Muscle layer of colon (tissue), 2 donors: ENCODE data around the gene RALY.

Source experiments
- H3K27ac ChIP-seq: one replicate; pipeline ENCODE4 v1.7.0; 2013; ENCODE audit warnings: low read depth, mild to moderate bottlenecking, low read length, moderate library complexity
- H3K27me3 ChIP-seq, 2 donors: one replicate each; pipeline ENCODE4 v1.7.0; 2013; ENCODE audit warnings: low read length in 2 of 2, mild to moderate bottlenecking in 2 of 2; ENCODE audit not compliant: insufficient read depth in 2 of 2, control insufficient read depth in 1 of 2
- H3K36me3 ChIP-seq: one replicate; pipeline ENCODE4 v1.7.0; 2013; ENCODE audit warnings: mild to moderate bottlenecking, low read length; ENCODE audit not compliant: insufficient read depth
- H3K4me1 ChIP-seq: one replicate; pipeline ENCODE4 v1.7.0; 2013; ENCODE audit warnings: mild to moderate bottlenecking, low read length; ENCODE audit not compliant: insufficient read depth
- H3K4me3 ChIP-seq, 2 donors: one replicate each; pipeline ENCODE4 v1.7.0; 2013; ENCODE audit warnings: low read length in 2 of 2, low read depth in 1 of 2, mild to moderate bottlenecking in 1 of 2, moderate library complexity in 1 of 2
- H3K9ac ChIP-seq: one replicate; pipeline ENCODE4 v1.7.0; 2013; ENCODE audit warnings: low read length
- H3K9me3 ChIP-seq: one replicate; pipeline ENCODE4 v1.7.0; 2013; ENCODE audit warnings: mild to moderate bottlenecking, low read length
- donor health status: abdominal sarcoma.
- donor health status: Adenocarcinoma of cecum.

RALY gene

DNA sequence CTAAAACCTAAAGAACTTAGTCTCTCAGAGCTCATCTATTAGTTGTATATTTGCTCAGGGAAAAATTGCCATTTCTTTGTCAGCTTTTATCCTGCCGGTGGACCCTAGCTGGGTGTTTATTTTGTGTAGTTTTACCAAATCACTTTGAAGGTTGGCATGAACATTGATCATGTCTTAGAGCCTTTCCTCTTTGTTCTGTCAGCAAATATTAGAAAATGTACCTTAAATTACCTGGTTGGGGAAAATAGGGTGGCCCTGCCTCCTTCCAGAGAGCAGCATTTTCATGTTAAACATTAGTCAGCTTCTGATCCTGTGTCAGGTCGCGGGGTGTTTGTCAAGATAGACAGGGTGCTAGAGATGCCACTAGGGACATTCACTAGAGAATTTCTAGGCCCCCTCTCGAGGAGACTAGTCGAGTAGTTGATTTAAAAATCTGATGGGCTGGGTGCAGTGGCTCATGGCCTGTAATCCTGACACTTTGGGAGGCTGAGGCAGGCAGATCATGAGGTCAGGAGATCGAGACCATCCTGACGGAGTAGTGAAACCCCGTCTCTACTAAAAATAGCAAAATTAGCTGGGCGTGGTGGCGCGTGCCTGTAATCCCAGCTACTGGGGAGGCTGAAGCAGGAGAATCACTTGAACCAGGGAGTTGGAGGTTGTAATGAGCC, 11.2 kb downstream of the RALY start:
- Histone ChIP-seq H3K36me3 (no peaks in the 10 kb centered on the region), H3K4me1 (peaks cover 24% of the 10 kb centered on the region), H3K4me3 (no peak overlapping the region), H3K9me3 (no peaks in the 10 kb centered on the region), H3K27me3 (no peaks in the 10 kb centered on the region), H3K27ac (no peak overlapping the region), H3K9ac (no peak overlapping the region)

DNA sequence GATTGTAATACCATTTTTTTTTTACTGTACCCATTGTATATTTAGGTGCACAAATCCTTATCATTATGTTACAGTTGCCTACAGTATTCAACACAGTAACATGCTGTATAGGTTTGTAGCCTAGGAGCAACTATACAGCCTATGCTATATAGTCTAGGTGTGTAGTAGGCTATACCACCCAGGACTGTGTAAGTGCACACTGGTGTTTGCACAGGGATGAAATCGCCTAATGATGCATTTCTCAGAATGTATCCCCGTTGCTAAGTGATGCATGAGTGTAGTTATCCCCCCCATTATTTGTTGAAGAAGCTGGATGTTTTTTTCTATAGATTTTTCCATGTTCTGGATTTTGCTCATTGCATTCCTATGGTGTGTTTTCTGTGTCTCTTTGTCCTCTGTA, 12.9 kb downstream of the RALY start:
- H3K4me3 ChIP-seq, result no peak overlapping the region
- no peaks in the 10 kb centered on the region for H3K27me3 ChIP-seq
- no peaks in the 10 kb centered on the region for H3K9me3 ChIP-seq
- H3K9ac ChIP-seq, result no peak overlapping the region
- H3K36me3 ChIP-seq, result no peaks in the 10 kb centered on the region
- H3K4me1 ChIP-seq, result peaks cover 16% of the 10 kb centered on the region
- H3K27ac ChIP-seq, result no peak overlapping the region

GRCh38 chr20:34008477-34008876, 14.8 kb downstream of the RALY start:
- Histone ChIP-seq H3K27me3 (no peaks in the 10 kb centered on the region), H3K9me3 (no peaks in the 10 kb centered on the region), H3K27ac (no peak overlapping the region), H3K9ac (no peak overlapping the region), H3K4me1 (peaks cover 26% of the 10 kb centered on the region), H3K4me3 (no peak overlapping the region), H3K36me3 (no peaks in the 10 kb centered on the region)

GRCh38 chr20:34010405-34010931, 16.8 kb downstream of the RALY start:
- Histone ChIP-seq H3K9me3 (no peaks in the 10 kb centered on the region), H3K4me3 (no peak overlapping the region), H3K27ac (no peak overlapping the region), H3K36me3 (no peaks in the 10 kb centered on the region), H3K9ac (no peak overlapping the region), H3K4me1 (peaks cover 33% of the 10 kb centered on the region), H3K27me3 (no peaks in the 10 kb centered on the region)

DNA sequence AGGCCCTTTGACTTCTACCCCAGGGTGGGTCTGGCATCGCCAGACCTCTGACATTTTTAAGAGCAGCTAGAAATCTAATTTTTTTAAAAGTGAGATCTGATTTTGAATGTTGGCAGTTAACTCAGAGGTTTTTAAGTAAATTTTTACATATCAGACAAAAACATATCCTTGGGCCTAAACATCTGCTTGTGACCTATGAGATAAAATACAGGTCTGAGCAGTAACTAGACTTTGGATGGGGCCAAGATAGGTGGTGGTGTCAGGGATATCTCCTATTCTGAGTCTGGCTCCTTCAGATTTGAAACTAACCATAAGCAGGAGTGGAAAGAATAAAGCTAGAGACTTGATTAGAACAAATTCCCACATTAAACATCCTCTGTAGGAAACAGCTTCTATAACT, 17.6 kb downstream of the RALY start:
- Histone ChIP-seq H3K9me3 (no peaks in the 10 kb centered on the region), H3K36me3 (no peaks in the 10 kb centered on the region), H3K9ac (no peak overlapping the region), H3K4me1 (peaks cover 37% of the 10 kb centered on the region), H3K27ac (no peak overlapping the region), H3K27me3 (no peaks in the 10 kb centered on the region), H3K4me3 (no peak overlapping the region)

DNA sequence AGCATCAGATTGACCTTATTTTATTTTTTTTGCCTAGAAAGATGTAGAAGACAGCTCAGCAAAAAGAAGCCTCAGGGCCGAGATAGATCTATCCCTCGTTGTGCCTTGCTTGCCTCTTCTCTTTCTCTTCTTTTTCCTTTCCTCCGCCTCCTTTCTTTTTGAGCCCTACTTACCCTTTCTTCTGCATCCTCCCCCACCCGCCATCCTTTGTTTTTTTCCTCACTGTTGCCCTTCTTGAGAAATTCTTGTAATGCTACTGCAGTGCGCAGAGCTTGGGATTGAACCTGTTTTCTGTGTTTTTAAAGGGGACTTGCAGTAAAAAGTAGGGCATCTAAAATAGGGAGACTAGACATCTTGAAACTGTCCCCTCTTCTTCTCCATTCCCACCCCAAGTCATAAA, 18.6 kb downstream of the RALY start:
- Histone ChIP-seq H3K27me3 (no peaks in the 10 kb centered on the region), H3K4me1 (peaks cover 45% of the 10 kb centered on the region), H3K9ac (no peak overlapping the region), H3K4me3 (no peak overlapping the region), H3K36me3 (no peaks in the 10 kb centered on the region), H3K27ac (no peak overlapping the region), H3K9me3 (no peaks in the 10 kb centered on the region)

- no peak overlapping the region for H3K27ac ChIP-seq
- no peak overlapping the region for H3K9ac ChIP-seq
- no peak overlapping the region for H3K4me3 ChIP-seq
- no peaks in the 10 kb centered on the region for H3K27me3 ChIP-seq
- H3K9me3 ChIP-seq, result no peaks in the 10 kb centered on the region
- H3K36me3 ChIP-seq, result no peaks in the 10 kb centered on the region
- peaks cover 49% of the 10 kb centered on the region for H3K4me1 ChIP-seq
Observed at GRCh38 chr20:34012735-34013134, 19.0 kb downstream of the RALY start.

DNA sequence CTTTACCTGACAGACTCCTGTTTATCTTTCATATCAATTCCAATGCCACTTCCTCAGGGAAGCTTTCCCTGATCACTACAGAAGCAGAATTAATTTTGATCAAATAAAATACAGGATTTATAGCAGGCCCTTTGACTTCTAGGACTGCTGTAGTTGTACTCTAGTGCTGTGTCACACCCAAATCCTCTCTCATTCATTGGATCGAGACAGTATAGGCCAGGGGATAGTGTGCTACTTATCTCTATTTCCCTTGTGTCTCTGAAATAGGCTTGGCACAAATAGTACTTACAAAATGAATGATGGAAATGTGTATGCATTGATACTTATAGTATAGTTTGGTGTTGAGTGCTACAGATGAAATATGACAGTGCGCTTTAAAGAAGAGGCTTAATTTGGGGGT, 19.8 kb downstream of the RALY start:
- Histone ChIP-seq H3K9ac (no peak overlapping the region), H3K27ac (no peak overlapping the region), H3K27me3 (no peaks in the 10 kb centered on the region), H3K36me3 (no peaks in the 10 kb centered on the region), H3K4me3 (no peak overlapping the region), H3K4me1 (peaks cover 56% of the 10 kb centered on the region), H3K9me3 (no peaks in the 10 kb centered on the region)

DNA sequence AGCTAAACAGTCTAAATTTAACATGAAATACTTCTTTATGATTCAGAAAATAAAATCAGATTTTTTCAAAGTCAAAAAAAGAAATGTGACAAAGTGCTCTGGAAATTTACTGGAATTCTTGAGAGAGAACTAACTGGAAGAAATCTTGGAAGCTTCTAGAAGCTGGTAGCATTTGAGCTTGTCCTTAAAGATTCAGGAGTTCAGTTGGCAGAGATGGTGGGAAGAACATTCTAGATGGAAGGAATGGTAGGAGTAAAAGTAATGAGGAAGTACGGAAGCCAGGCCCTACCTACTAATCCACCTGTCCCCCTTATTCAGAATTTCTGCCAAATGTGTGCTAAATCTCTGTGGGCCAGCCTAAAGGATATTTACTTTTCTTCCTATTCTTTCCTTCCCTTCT, 21.2 kb downstream of the RALY start:
- H3K9me3 ChIP-seq, result no peaks in the 10 kb centered on the region
- H3K9ac ChIP-seq, result no peak overlapping the region
- H3K27ac ChIP-seq, result no peak overlapping the region
- H3K36me3 ChIP-seq, result no peaks in the 10 kb centered on the region
- no peak overlapping the region for H3K4me3 ChIP-seq
- no peaks in the 10 kb centered on the region for H3K27me3 ChIP-seq
- peaks cover 48% of the 10 kb centered on the region for H3K4me1 ChIP-seq

DNA sequence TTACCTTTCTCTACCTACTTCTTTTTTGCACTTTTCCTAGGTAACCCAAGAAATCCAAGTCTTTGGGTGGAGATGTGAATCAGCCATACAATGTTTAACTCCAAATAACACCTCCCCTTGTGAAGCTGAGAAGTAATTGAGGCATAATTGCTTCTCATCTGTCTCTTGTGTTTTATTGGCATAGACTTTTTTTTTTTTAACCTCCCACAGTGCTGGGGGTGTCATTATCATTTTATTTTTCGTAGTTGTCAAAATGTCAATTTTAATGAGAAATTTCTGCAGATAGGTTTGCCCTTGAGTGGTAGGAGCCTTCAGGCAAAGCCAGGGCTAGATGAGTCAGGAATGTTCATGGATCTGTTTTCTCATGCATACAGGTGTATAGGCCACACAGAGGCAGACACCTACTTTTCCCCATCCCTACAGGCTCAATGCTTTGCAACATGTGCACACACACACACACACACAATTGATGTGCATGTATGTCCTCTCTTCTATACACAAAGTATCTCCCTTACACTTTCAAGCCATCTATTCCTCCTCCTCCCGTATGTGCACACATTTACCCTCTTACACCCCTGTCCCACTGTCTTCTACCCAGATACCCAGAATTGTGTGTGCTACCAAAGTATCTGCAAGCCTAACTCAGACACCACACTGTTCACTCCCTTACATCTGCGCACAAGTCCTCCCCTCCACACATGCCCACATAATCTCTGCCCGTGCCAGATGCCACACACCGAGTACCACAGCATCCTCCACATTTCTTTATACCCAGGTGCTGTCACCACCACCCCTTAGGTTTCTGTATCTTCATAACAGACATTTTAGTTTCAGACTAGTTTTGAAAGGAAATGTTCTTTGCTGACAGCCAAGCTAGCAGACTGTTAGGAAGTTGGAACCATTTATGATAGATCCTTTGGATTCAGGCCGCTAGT, 22.0 kb downstream of the RALY start:
- Histone ChIP-seq H3K27me3 (no peaks in the 10 kb centered on the region), H3K9me3 (no peaks in the 10 kb centered on the region), H3K9ac (no peak overlapping the region), H3K4me3 (no peak overlapping the region), H3K36me3 (no peaks in the 10 kb centered on the region), H3K27ac (no peak overlapping the region), H3K4me1 (peaks cover 48% of the 10 kb centered on the region)

DNA sequence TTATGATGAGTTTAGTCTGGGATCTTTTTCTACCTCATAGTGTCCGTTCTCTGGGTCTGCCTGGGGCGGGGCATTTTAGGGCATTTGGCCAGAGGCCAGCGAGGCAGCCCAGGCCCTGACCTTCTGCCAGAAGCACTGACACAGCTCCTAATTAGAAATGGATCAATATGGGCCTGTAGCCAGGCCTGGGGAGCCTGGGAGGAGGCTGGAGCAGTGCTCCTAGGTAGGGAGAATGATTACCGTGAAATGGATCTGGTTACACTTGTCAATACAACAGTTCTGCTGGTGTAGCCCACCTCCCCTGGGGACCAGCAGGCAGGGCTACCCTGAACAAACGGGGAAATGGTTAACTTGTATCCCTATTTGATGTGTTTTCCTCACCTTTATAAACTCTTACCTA, 23.0 kb downstream of the RALY start:
- Histone ChIP-seq H3K27ac (no peak overlapping the region), H3K4me3 (no peak overlapping the region), H3K9me3 (no peaks in the 10 kb centered on the region), H3K4me1 (peaks cover 43% of the 10 kb centered on the region), H3K36me3 (no peaks in the 10 kb centered on the region), H3K27me3 (no peaks in the 10 kb centered on the region), H3K9ac (no peak overlapping the region)
